ENCODE results near the gene HDLBP.

The HDLBP gene

DNA sequence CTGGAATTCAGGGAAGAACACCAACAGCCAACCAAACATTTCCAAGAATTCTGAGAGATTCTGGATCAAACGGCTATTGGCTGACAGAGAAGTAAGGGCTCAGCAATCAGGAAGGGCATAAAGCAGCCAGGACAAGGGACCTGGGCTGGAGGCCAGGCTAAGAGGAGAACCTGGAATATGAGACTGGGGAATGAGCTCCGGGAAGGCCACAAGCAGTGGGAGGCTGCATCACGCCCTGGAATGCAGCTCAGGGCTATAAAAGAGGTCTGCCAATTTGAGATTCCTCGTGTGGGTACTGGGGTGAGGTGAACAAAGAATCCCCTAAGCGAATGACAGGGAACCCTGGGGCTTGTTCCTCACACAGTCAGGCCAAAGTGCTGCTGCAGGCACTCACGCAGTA is 66.6 kb downstream of the HDLBP start (continued):
- TF ChIP-seq ZC3H10 (CRISPR knock-in tag; IDR thresholded peaks at IDR 0.05) (no peak), ARNTL (CRISPR knock-in tag; IDR thresholded peaks at IDR 0.05; ENCODE audit: borderline replicate concordance, low read depth) (no peak)

DNA sequence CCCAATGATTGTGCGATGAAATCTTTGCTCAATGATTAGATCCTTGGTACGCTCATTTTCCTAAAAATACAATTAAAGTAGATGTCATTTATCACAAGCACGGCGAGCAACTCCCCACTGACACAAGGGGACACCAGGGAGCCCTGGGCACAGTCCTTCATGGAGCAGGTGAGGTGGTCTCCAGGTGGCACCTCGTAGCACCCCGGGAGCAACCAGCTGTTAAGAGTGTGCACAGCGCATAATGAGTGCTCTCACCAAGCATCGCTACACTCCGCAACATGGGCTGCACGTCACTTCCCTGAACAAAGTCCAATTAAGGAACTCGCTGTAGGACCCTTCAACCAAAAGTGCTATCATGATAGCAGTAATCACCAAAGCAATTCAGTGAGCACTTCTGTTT is 67.2 kb downstream of the HDLBP start:
- TF ChIP-seq BACH2 (CRISPR knock-in tag; IDR thresholded peaks at IDR 0.05; ENCODE audit: borderline replicate concordance) (no peak), ARNTL (CRISPR knock-in tag; IDR thresholded peaks at IDR 0.05; ENCODE audit: borderline replicate concordance, low read depth) (no peak), TOX (CRISPR knock-in tag; IDR thresholded peaks at IDR 0.05; ENCODE audit: borderline replicate concordance) (no peak), ZNF70 (CRISPR knock-in tag; IDR thresholded peaks at IDR 0.05) (no peak), ZFP3 (CRISPR knock-in tag; IDR thresholded peaks at IDR 0.05) (no peak), RARB (CRISPR knock-in tag; IDR thresholded peaks at IDR 0.05) (no peak), PPARA (CRISPR knock-in tag; IDR thresholded peaks at IDR 0.05; ENCODE audit: borderline replicate concordance) (no peak), ISL1 (CRISPR knock-in tag; IDR thresholded peaks at IDR 0.05) (no peak), ZNF8 (CRISPR knock-in tag; IDR thresholded peaks at IDR 0.05) (no peak), ZFP30 (CRISPR knock-in tag; IDR thresholded peaks at IDR 0.05) (no peak), SNAI2 (CRISPR knock-in tag; IDR thresholded peaks at IDR 0.05) (no peak), TCF4 (CRISPR knock-in tag; IDR thresholded peaks at IDR 0.05; ENCODE audit: borderline replicate concordance) (no peak), GLIS3 (CRISPR knock-in tag; IDR thresholded peaks at IDR 0.05) (no peak)
- TF ChIP-seq, protein P1, sequence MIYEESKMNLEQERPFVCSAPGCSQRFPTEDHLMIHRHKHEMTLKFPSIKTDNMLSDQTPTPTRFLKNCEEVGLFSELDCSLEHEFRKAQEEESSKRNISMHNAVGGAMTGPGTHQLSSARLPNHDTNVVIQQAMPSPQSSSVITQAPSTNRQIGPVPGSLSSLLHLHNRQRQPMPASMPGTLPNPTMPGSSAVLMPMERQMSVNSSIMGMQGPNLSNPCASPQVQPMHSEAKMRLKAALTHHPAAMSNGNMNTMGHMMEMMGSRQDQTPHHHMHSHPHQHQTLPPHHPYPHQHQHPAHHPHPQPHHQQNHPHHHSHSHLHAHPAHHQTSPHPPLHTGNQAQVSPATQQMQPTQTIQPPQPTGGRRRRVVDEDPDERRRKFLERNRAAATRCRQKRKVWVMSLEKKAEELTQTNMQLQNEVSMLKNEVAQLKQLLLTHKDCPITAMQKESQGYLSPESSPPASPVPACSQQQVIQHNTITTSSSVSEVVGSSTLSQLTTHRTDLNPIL (CRISPR knock-in tag; IDR thresholded peaks at IDR 0.05; ENCODE audit: low read depth): no peak
- TF ChIP-seq, protein P2, sequence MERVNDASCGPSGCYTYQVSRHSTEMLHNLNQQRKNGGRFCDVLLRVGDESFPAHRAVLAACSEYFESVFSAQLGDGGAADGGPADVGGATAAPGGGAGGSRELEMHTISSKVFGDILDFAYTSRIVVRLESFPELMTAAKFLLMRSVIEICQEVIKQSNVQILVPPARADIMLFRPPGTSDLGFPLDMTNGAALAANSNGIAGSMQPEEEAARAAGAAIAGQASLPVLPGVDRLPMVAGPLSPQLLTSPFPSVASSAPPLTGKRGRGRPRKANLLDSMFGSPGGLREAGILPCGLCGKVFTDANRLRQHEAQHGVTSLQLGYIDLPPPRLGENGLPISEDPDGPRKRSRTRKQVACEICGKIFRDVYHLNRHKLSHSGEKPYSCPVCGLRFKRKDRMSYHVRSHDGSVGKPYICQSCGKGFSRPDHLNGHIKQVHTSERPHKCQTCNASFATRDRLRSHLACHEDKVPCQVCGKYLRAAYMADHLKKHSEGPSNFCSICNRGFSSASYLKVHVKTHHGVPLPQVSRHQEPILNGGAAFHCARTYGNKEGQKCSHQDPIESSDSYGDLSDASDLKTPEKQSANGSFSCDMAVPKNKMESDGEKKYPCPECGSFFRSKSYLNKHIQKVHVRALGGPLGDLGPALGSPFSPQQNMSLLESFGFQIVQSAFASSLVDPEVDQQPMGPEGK (CRISPR knock-in tag; IDR thresholded peaks at IDR 0.05; ENCODE audit: borderline replicate concordance): no peak
- TF ChIP-seq, protein P3, sequence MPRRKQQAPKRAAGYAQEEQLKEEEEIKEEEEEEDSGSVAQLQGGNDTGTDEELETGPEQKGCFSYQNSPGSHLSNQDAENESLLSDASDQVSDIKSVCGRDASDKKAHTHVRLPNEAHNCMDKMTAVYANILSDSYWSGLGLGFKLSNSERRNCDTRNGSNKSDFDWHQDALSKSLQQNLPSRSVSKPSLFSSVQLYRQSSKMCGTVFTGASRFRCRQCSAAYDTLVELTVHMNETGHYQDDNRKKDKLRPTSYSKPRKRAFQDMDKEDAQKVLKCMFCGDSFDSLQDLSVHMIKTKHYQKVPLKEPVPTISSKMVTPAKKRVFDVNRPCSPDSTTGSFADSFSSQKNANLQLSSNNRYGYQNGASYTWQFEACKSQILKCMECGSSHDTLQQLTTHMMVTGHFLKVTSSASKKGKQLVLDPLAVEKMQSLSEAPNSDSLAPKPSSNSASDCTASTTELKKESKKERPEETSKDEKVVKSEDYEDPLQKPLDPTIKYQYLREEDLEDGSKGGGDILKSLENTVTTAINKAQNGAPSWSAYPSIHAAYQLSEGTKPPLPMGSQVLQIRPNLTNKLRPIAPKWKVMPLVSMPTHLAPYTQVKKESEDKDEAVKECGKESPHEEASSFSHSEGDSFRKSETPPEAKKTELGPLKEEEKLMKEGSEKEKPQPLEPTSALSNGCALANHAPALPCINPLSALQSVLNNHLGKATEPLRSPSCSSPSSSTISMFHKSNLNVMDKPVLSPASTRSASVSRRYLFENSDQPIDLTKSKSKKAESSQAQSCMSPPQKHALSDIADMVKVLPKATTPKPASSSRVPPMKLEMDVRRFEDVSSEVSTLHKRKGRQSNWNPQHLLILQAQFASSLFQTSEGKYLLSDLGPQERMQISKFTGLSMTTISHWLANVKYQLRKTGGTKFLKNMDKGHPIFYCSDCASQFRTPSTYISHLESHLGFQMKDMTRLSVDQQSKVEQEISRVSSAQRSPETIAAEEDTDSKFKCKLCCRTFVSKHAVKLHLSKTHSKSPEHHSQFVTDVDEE (CRISPR knock-in tag; IDR thresholded peaks at IDR 0.05): no peak
- TF ChIP-seq, protein P4, sequence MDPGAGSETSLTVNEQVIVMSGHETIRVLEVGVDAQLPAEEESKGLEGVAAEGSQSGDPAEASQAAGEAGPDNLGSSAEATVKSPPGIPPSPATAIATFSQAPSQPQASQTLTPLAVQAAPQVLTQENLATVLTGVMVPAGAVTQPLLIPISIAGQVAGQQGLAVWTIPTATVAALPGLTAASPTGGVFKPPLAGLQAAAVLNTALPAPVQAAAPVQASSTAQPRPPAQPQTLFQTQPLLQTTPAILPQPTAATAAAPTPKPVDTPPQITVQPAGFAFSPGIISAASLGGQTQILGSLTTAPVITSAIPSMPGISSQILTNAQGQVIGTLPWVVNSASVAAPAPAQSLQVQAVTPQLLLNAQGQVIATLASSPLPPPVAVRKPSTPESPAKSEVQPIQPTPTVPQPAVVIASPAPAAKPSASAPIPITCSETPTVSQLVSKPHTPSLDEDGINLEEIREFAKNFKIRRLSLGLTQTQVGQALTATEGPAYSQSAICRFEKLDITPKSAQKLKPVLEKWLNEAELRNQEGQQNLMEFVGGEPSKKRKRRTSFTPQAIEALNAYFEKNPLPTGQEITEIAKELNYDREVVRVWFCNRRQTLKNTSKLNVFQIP (CRISPR knock-in tag; IDR thresholded peaks at IDR 0.05; ENCODE audit: borderline replicate concordance, low read depth): no peak
- no peak for ATAC-seq

DNA sequence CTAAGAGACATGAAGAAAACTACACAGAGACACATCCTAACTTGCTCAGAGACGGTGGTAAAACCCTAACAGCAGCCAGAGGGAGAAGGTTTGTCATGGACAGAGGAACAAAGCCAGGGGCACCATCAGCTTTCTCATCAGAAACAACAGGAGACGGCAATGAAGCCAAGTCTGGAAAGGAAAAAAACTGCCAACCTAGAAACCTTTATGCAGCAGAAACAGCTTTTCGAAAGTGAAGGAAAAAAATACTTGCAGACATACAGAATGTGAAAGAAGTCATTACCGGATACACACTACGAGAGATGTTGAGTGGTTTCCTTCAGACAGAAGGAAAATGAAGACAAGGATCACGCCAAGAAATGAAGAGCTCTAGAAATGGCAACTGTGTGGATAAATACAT is 71.1 kb downstream of the HDLBP start:
- no peak for ATAC-seq
- TF ChIP-seq ZNF565 (CRISPR knock-in tag; conservative IDR thresholded peaks at IDR 0.05; ENCODE audit: low read depth) (no peak), SNAI2 (CRISPR knock-in tag; IDR thresholded peaks at IDR 0.05) (no peak), GLIS3 (CRISPR knock-in tag; IDR thresholded peaks at IDR 0.05) (no peak), RARB (CRISPR knock-in tag; IDR thresholded peaks at IDR 0.05) (no peak), ZC3H10 (CRISPR knock-in tag; IDR thresholded peaks at IDR 0.05) (no peak), ARNTL (CRISPR knock-in tag; IDR thresholded peaks at IDR 0.05; ENCODE audit: borderline replicate concordance, low read depth) (no peak), OSR1 (CRISPR knock-in tag; IDR thresholded peaks at IDR 0.05) (no peak), ZFP3 (CRISPR knock-in tag; IDR thresholded peaks at IDR 0.05) (no peak), CSDC2 (CRISPR knock-in tag; IDR thresholded peaks at IDR 0.05) (no peak), TOX (CRISPR knock-in tag; IDR thresholded peaks at IDR 0.05; ENCODE audit: borderline replicate concordance) (no peak), ISL1 (CRISPR knock-in tag; IDR thresholded peaks at IDR 0.05) (no peak)
- TF ChIP-seq, protein P4 (CRISPR knock-in tag; IDR thresholded peaks at IDR 0.05; ENCODE audit: borderline replicate concordance, low read depth): no peak
- TF ChIP-seq, protein P1 (CRISPR knock-in tag; IDR thresholded peaks at IDR 0.05; ENCODE audit: low read depth): no peak
- TF ChIP-seq, protein P5, sequence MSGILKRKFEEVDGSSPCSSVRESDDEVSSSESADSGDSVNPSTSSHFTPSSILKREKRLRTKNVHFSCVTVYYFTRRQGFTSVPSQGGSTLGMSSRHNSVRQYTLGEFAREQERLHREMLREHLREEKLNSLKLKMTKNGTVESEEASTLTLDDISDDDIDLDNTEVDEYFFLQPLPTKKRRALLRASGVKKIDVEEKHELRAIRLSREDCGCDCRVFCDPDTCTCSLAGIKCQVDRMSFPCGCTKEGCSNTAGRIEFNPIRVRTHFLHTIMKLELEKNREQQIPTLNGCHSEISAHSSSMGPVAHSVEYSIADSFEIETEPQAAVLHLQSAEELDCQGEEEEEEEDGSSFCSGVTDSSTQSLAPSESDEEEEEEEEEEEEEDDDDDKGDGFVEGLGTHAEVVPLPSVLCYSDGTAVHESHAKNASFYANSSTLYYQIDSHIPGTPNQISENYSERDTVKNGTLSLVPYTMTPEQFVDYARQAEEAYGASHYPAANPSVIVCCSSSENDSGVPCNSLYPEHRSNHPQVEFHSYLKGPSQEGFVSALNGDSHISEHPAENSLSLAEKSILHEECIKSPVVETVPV (CRISPR knock-in tag; IDR thresholded peaks at IDR 0.05): no peak
- TF ChIP-seq, protein P2 (CRISPR knock-in tag; IDR thresholded peaks at IDR 0.05; ENCODE audit: borderline replicate concordance): no peak
